HuH-7.5 (cell line): ENCODE measurements around the gene MYL5.
"Not testable (repeated sequence)": the region's sequence is repeated elsewhere in the genome, so short reads cannot be mapped to it uniquely, and the experiment has no call there.

ENCODE experiments used
- DNase-seq: peaks from one replicate; pipeline ENCODE4 v3.0.0; 2011; ENCODE audit warnings: low spot score

Gene MYL5

DNA sequence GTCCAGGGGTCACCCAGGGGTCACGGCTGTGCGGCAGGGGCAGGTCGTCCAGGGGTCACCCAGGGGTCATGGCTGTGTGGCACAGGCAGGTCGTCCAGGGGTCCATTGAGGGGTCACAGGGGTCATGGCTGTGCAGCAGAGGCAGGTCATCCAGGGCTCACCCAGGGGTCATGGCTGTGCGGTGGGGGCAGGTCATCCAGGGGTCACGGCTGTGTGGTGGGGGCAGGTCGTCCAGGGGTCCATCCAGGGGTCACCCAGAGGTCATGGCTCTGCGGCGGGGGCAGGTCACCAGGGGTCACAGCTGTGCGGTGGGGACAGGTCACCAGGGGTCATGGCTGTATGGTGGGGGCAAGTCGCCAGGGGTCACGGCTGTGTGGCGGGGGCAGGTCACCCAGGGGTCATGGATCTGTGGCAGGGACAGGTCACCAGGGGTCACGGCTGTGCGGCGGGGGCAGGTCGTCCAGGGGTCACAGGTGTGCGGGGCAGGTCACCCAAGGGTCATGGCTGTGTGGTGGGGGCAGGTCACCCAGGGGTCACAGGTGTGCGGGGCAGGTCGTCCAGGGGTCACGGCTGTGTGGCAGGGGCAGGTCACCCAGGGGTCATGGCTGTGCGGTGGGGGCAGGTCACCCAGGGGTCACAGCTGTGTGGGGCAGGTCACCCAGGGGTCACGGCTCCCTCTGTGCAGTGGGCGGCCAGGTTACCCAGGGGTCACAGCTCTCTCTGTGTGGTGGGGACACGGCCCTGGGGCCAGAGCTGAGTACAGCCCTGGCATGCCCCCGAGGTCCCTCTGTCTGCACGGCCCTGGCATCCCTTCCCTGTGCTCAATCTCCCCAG, 16.3 kb upstream of the MYL5 start:
- no peak for DNase-seq

- no peak for DNase-seq
Measured at GRCh38 chr4:658681-659667, 15.4 kb upstream of the MYL5 start.

DNA sequence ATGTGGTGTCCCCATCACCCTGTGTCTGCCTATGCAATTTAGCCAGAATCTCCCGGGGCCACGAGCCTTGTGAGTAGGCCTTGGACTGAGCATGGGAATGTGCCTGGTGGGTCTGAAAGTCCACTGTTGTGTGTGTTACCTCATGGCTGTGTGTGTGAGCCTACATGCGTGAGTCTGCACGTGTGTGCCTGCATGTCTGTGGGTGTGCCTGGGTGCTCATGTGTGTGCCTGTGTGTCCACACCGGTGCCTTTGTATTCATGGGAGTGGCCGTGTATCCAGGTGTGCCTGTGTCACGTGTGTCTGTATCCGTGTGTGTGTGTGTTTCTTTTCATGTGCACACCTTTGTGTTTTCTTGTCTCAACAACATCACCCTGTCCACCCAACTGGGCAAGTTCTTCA, 14.5 kb upstream of the MYL5 start:
- DNase-seq: no peak

DNA sequence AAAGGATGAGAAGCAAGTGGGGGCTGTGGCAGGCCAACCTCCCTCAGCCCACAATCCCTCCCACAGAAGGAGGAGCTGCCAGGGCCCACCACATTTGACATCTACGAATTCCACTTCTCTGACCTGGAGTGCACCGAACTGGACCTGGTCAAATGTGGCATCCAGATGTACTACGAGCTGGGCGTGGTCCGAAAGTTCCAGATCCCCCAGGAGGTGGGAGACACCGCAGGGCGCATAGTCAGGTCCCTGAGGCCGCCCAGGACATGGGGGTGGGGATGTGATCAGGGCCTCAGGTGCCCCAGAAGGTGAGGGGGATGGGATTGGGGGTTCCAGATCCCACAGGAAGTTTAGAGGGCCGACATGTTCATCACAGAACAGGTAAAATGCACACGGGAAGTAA, 13.9 kb upstream of the MYL5 start:
- DNase-seq: no peak

GRCh38 chr4:661231-661630, 13.1 kb upstream of the MYL5 start:
- DNase-seq: no peak

DNA sequence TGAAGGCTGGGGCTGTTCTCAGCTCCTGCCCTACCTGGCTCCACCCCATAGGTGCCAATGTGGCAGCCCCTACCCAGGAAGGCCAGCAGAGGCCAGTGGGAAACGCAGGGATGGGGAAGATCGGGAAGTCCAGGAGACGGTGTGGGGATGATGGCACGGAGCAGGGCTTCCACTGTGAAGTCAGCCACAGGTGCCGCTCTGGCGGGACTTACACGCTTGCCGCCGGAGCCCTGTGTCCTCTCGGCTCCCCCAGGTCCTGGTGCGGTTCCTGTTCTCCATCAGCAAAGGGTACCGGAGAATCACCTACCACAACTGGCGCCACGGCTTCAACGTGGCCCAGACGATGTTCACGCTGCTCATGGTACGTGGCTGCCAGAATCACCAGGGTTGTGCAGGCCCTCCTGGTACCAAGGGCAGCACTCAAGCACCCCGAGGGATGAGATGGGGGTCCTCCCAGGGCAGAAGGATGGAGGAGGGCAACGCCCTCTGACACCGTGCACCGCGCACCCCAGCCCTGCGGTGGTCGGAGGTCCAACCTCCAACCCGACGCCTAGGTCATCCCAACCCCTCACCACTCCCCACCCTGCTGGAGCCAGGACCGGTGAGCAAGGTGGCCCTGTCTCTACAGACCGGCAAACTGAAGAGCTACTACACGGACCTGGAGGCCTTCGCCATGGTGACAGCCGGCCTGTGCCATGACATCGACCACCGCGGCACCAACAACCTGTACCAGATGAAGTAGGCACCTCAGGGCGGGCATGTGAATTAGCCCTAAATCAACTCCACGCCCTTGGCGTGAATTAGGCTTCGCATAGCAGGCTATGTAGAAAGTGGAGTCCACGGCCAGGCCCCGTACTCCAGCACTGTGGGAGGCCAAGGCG, 12.2 kb upstream of the MYL5 start:
- no peak for DNase-seq

- DNase-seq: no peak
Measured at GRCh38 chr4:663046-663437, 11.3 kb upstream of the MYL5 start.

DNA sequence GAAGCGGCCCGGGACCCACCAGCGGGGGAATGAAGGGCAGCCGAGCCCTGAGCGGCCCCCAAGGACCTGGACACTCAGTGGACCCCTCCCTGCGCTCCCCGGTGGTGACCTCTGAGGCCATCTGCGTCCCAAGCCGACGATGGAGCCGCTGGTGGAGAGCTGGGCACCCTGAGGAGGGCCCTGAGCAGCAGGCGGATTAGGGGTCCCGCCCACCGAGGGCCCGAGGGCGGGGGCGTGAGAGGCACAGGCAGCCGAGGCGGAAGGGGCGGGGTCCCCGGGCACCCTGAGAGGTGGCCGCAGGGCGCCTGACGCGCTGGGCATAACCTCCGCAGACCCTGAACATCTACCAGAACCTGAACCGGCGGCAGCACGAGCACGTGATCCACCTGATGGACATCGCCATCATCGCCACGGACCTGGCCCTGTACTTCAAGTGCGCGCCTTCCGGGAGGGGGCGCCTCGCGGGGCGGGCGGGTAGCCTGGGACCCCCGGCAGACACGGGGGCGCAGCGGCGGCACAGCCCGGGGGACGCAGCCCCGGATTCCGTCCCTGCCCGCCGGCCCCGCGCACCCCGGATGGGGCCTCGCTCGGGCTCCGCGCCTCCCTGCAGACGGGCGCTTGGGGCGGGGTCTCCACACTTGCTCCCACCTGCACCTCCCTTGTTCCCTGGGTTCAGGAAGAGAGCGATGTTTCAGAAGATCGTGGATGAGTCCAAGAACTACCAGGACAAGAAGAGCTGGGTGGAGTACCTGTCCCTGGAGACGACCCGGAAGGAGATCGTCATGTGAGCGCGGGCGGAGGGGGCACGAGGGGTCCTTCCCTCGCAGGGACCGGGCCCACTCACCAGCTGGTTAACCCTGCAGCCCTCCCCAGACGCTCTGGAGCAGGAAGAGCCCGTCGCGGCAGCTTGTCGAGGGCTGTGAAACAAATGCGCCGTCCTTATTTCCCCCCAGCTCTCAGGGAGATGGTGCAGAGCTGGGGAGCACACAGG, 10.6 kb upstream of the MYL5 start:
- DNase-seq: no peak

- DNase-seq: no peak
Measured at GRCh38 chr4:664713-665231, 9.6 kb upstream of the MYL5 start.

- no peak for DNase-seq
Measured at GRCh38 chr4:665381-665750, 9.0 kb upstream of the MYL5 start.

DNA sequence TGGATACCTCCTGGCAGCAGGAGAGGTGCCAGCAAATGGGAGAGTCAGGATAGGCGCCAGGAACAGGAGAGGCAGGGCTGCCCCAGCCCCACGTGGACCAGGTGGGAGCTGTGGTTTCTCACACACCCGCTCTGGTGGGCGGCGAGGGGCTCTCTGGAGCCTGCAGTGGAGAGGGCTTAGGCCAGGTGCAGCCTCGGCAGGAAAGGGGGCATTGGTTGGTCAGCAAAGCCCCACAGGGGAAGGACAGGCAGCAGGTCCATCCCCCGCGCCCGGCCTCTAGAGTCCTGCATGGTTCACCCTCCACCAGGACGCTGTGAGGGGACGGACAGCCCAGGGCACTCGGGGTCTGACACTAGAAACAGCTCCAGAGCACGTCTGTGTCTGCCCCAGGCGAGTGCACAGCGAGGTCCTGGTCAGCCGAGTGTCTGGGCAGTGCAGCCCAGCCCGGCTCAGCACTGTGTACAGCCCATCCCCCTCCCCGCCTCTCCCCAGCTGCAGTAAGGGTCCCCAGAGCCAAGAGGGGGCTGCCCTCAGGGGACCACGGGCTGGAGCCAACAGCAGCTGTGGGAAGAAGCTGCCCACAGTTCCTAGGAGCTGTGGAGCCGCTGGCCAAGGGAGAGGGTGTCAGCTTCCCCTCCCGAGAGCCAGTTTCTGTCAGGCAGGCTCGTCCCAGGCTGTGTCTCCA, 8.4 kb upstream of the MYL5 start:
- no peak for DNase-seq

DNA sequence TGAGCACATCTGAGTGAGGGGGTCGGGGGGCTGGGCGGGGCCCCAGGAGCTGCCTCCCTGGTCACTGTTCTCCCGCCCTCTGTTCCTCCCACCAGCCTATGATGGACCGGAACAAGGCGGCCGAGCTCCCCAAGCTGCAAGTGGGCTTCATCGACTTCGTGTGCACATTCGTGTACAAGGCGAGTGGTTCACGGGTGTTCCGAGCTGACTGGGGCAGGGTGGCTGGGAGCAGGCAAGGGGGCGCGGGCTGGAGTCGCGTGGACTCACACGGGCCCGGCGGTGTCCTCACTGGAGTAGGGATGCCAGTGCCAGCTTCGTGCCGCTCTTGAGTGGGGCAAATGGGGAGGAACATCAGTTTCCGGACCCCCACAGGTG, 7.9 kb upstream of the MYL5 start:
- DNase-seq: no peak

GRCh38 chr4:666822-667544, 7.4 kb upstream of the MYL5 start:
- no peak for DNase-seq

GRCh38 chr4:667545-667925, 6.8 kb upstream of the MYL5 start:
- no peak for DNase-seq

GRCh38 chr4:668219-668618, 6.1 kb upstream of the MYL5 start:
- DNase-seq: not testable (repeated sequence)

- not testable (repeated sequence) for DNase-seq
Measured at GRCh38 chr4:669806-670559, 4.4 kb upstream of the MYL5 start.

- DNase-seq: no peak
Measured at GRCh38 chr4:671769-672168, 2.6 kb upstream of the MYL5 start.

DNA sequence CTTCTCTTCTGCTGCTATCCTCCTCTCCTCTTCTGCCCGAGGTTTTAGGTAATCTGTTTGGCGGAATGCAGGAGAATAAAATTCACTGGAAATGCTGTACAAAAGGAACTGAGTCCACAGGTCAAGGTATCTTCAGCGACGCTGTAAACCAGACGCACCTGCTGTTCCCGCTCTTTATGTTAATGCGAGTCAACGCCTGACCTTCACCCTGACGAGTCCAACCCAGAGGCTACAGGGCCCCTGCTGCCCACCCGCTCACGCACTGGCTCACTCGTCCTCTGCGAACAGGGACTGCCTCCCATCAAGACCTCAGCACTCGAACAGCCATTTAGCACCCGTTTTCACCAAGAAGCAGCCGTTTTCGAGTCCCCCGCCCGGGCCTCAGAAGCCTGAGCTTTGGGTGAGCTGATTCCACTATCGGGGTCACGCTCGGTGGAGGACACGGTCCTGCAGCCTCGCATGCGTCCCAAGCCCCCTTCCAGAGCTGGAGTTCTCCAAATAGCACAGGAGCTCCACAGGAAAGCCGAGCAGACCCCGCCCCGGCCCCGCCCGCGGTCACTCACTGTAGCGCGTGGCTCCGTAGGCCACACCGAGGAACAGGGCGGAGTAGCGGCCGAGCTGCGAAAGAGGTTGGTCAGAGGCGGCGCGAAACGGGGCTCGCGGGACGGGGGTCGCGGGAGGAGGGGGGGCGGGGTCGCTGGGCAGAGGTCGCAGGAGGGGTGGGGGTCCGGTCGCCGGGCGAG, 822 bp upstream of the MYL5 start:
- no peak for DNase-seq
